Skeletal muscle cell (primary cell): ENCODE results near the gene GRIN2D.
A peak's percentile ranks its signal among the peaks of the same experiment; 100 is the strongest.

Source experiments
- DNase-seq: peaks from one replicate; pipeline ENCODE4 v3.0.0-alpha.2; 2010; ENCODE audit warnings: low read depth
- H3K4me3 ChIP-seq: 2 replicates; pipeline ENCODE4 v1.5.1; 2011; ENCODE audit warnings: low read depth, mild to moderate bottlenecking, control low read depth, low read length, moderate library complexity

Gene GRIN2D

GRCh38 chr19:48393559-48394330 is at the start of gene GRIN2D:
Gene GRIN2D, plus strand, starts transcription at chr19:48393668. Its CDS starts 4,725 bp downstream, at chr19:48398393.
- DNase-seq, result no peak
- peak within 1 kb of the TSS; percentile 51 for H3K4me3 ChIP-seq

GRCh38 chr19:48344892-48345291 is 48.6 kb upstream of the GRIN2D start:
- H3K4me3 ChIP-seq, result no peak overlapping the region

GRCh38 chr19:48346191-48346590 is 47.3 kb upstream of the GRIN2D start:
- DNase-seq, result no peak

More at GRCh38 chr19:48344892-48345291, 48.6 kb upstream of the GRIN2D start:
- DNase-seq, result no peak

GRCh38 chr19:48348045-48348444 is 45.4 kb upstream of the GRIN2D start:
- DNase-seq, result no peak
- no peak overlapping the region for H3K4me3 ChIP-seq

More at GRCh38 chr19:48346191-48346590, 47.3 kb upstream of the GRIN2D start:
- no peak overlapping the region for H3K4me3 ChIP-seq

- no peak overlapping the region for H3K4me3 ChIP-seq
Observed at GRCh38 chr19:48348737-48349136, 44.7 kb upstream of the GRIN2D start.

GRCh38 chr19:48350856-48351255 is 42.6 kb upstream of the GRIN2D start:
- DNase-seq, result no peak
- no peak overlapping the region for H3K4me3 ChIP-seq

More at GRCh38 chr19:48348737-48349136, 44.7 kb upstream of the GRIN2D start:
- no peak for DNase-seq

GRCh38 chr19:48351341-48351752 is 42.1 kb upstream of the GRIN2D start:
- no peak overlapping the region for H3K4me3 ChIP-seq
- no peak for DNase-seq

- DNase-seq, result no peak
- H3K4me3 ChIP-seq, result no peak overlapping the region
Observed at GRCh38 chr19:48353677-48354076, 39.8 kb upstream of the GRIN2D start.

- H3K4me3 ChIP-seq, result no peak overlapping the region
- no peak for DNase-seq
Observed at GRCh38 chr19:48354332-48354992, 39.0 kb upstream of the GRIN2D start.

GRCh38 chr19:48355365-48355954 is 38.0 kb upstream of the GRIN2D start:
- no peak for DNase-seq
- no peak overlapping the region for H3K4me3 ChIP-seq

GRCh38 chr19:48359123-48359522 is 34.3 kb upstream of the GRIN2D start:
- no peak for DNase-seq
- H3K4me3 ChIP-seq, result no peak overlapping the region

GRCh38 chr19:48361912-48362311 is 31.6 kb upstream of the GRIN2D start:
- no peak for DNase-seq
- H3K4me3 ChIP-seq, result no peak overlapping the region

- peak overlapping the region; percentile 82 for H3K4me3 ChIP-seq
- DNase-seq, result peak; percentile 79
Observed at GRCh38 chr19:48362716-48363499, 30.6 kb upstream of the GRIN2D start.

- DNase-seq, result no peak
- H3K4me3 ChIP-seq, result peak overlapping the region; percentile 82
Observed at GRCh38 chr19:48363500-48363809, 30.0 kb upstream of the GRIN2D start.

GRCh38 chr19:48363810-48364597 is 29.5 kb upstream of the GRIN2D start, which contains the start of the genes SYNGR4 and TMEM143:
Gene SYNGR4, plus strand, starts transcription at chr19:48364367. Its CDS starts 1,476 bp downstream, at chr19:48365843.
Gene TMEM143, minus strand, starts transcription at chr19:48363940. Its CDS starts 20 bp downstream, at chr19:48363920.
- peak; percentile 98 for DNase-seq
- peak within 1 kb of the TSS; percentile 82 for H3K4me3 ChIP-seq

- DNase-seq, result no peak
- peak overlapping the region; percentile 82 for H3K4me3 ChIP-seq
Observed at GRCh38 chr19:48364598-48365348, 28.7 kb upstream of the GRIN2D start.

- no peak overlapping the region for H3K4me3 ChIP-seq
- no peak for DNase-seq
Observed at GRCh38 chr19:48365602-48366001, 27.9 kb upstream of the GRIN2D start.

- H3K4me3 ChIP-seq, result no peak overlapping the region
- no peak for DNase-seq
Observed at GRCh38 chr19:48367855-48368254, 25.6 kb upstream of the GRIN2D start.
